Measurements from ENCODE around the gene SCPEP1. TPM values are rescaled to one million over a fixed set of nuclear protein-coding genes. Genes with fewer than 3 reads are reported as not detected.

The SCPEP1 gene
- total and polyA plus RNA-seq, 10 of the 15 experiments (the other 5 are each of a cell fraction or from before 2014, with no cell fraction given) = 31.2 to 80.2 (median 40.7) TPM

GRCh38 chr17:57033296-57033695 is 55.4 kb downstream of the SCPEP1 start (continued):
- TF ChIP-seq, protein P1, sequence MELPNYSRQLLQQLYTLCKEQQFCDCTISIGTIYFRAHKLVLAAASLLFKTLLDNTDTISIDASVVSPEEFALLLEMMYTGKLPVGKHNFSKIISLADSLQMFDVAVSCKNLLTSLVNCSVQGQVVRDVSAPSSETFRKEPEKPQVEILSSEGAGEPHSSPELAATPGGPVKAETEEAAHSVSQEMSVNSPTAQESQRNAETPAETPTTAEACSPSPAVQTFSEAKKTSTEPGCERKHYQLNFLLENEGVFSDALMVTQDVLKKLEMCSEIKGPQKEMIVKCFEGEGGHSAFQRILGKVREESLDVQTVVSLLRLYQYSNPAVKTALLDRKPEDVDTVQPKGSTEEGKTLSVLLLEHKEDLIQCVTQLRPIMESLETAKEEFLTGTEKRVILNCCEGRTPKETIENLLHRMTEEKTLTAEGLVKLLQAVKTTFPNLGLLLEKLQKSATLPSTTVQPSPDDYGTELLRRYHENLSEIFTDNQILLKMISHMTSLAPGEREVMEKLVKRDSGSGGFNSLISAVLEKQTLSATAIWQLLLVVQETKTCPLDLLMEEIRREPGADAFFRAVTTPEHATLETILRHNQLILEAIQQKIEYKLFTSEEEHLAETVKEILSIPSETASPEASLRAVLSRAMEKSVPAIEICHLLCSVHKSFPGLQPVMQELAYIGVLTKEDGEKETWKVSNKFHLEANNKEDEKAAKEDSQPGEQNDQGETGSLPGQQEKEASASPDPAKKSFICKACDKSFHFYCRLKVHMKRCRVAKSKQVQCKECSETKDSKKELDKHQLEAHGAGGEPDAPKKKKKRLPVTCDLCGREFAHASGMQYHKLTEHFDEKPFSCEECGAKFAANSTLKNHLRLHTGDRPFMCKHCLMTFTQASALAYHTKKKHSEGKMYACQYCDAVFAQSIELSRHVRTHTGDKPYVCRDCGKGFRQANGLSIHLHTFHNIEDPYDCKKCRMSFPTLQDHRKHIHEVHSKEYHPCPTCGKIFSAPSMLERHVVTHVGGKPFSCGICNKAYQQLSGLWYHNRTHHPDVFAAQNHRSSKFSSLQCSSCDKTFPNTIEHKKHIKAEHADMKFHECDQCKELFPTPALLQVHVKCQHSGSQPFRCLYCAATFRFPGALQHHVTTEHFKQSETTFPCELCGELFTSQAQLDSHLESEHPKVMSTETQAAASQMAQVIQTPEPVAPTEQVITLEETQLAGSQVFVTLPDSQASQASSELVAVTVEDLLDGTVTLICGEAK (IDR thresholded peaks at IDR 0.05; ENCODE audit: borderline replicate concordance) = no peak

GRCh38 chr17:57034807-57035754 is 57.1 kb downstream of the SCPEP1 start:
- ChIA-PET SMC1A (ENCODE audit: uncharacterized antibody, unreplicated experiment) (interaction anchor here (0.7 to 1.1 kb wide), 2 partner anchors 11 to 48 kb away, joined by 3 read pairs; no protein-coding TSS in a partner anchor), RAD21 (ENCODE audit: unreplicated experiment) (no interaction called here), CTCF (no interaction called here), POLR2A (interaction anchor here (0.6 kb wide), 1 partner anchor 56 kb away, joined by 3 read pairs; no protein-coding TSS in a partner anchor)
- ATAC-seq (no peak), DNase-seq (ENCODE audit: low read depth, low spot score) (no peak), FAIRE-seq (no peak)
- intact Hi-C loops (cut with micrococcal nuclease; ENCODE audit: unreplicated experiment) = no loop called here
- Histone ChIP-seq H3K79me2 (ENCODE audit: control insufficient read depth, insufficient read depth, low read length) (no peaks in the 10 kb centered on the region), H3K9ac (ENCODE audit: control insufficient read depth, insufficient read depth, low read length) (no peak overlapping the region), H3K36me3 (ENCODE audit: control insufficient read depth in 2 of 2, insufficient read depth in 2 of 2, low read length in 1 of 2) (no peaks in the 10 kb centered on the region), H3K4me2 (ENCODE audit: control insufficient read depth, insufficient read depth) (no peak overlapping the region), H2AFZ (ENCODE audit: control insufficient read depth, low read depth, low read length) (no peak overlapping the region), H3K4me1 (ENCODE audit: control insufficient read depth, insufficient read depth, low read length) (no peaks in the 10 kb centered on the region), H3K9me3 (replicated peaks; ENCODE audit: control insufficient read depth, insufficient read depth, low read length) (no peaks in the 10 kb centered on the region), H3K27me3 (replicated peaks in 1 of 2; ENCODE audit: control insufficient read depth in 2 of 2, insufficient read depth in 2 of 2, low read length in 1 of 2) (peaks cover 0 to 4% of the 10 kb centered on the region in 2 experiments; a peak in 2 of 4 replicates), H3K4me3 (no peak overlapping the region), H4K20me1 (ENCODE audit: control insufficient read depth, insufficient read depth) (no peaks in the 10 kb centered on the region), H3K27ac (ENCODE audit: control insufficient read depth, insufficient read depth) (no peak overlapping the region)
- no TSS peak for BruUV-seq (replicated peaks)
- 57% methylated on average over 10 of the region's 10 CpGs for WGBS (ENCODE audit: insufficient coverage, insufficient replicate concordance, low lambda C conversion rate, missing lambda C conversion rate)
- in situ Hi-C loops (cut with MboI) = no loop called here
- TF ChIP-seq RBBP5 (conservative IDR thresholded peaks at IDR 0.05) = no peak
- no peak for TF ChIP-seq ZNF384 (IDR thresholded peaks at IDR 0.05; ENCODE audit: borderline replicate concordance, low read depth, low read length)
- TF ChIP-seq CBX3 (IDR thresholded peaks at IDR 0.05; ENCODE audit: borderline replicate concordance, low read depth) = no peak
- no peak for TF ChIP-seq ATF7 (IDR thresholded peaks at IDR 0.05; ENCODE audit: low read depth)
- no peak for TF ChIP-seq NR2C1 (IDR thresholded peaks at IDR 0.05)
- no peak for TF ChIP-seq FOS (IDR thresholded peaks at IDR 0.05; ENCODE audit: borderline replicate concordance, extremely low read depth, insufficient read length)
- no peak for TF ChIP-seq RELA (IDR thresholded peaks at IDR 0.05; ENCODE audit: borderline replicate concordance, partially characterized antibody)
- no peak for TF ChIP-seq YBX1 (IDR thresholded peaks at IDR 0.05)
- TF ChIP-seq NFIC (IDR thresholded peaks at IDR 0.05; ENCODE audit: low read depth, low read length) = no peak
- TF ChIP-seq SREBF1 (IDR thresholded peaks at IDR 0.05; ENCODE audit: low read length) = no peak
- TF ChIP-seq, protein P2, sequence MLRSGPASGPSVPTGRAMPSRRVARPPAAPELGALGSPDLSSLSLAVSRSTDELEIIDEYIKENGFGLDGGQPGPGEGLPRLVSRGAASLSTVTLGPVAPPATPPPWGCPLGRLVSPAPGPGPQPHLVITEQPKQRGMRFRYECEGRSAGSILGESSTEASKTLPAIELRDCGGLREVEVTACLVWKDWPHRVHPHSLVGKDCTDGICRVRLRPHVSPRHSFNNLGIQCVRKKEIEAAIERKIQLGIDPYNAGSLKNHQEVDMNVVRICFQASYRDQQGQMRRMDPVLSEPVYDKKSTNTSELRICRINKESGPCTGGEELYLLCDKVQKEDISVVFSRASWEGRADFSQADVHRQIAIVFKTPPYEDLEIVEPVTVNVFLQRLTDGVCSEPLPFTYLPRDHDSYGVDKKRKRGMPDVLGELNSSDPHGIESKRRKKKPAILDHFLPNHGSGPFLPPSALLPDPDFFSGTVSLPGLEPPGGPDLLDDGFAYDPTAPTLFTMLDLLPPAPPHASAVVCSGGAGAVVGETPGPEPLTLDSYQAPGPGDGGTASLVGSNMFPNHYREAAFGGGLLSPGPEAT (IDR thresholded peaks at IDR 0.05; ENCODE audit: low read depth) = no peak
- TF ChIP-seq ZBTB4 (CRISPR knock-in tag; IDR thresholded peaks at IDR 0.05) = no peak
